Adrenal gland (tissue), 5 donors: ENCODE measurements around the gene UNC5CL.

Experiments used
- POLR2A ChIP-seq, 2 donors: fragments of 450-650 bp; IDR thresholded peaks; one replicate each; pipeline ENCODE4 v1.6.1; 2017; ENCODE audit warnings: antibody characterized with exemption in 2 of 2, mild to moderate bottlenecking in 2 of 2, moderate library complexity in 1 of 2
- TF ChIP-seq, protein P1 (sequence below), 6 experiments: fragments of 450-650 bp in 4 of 6; fragments of 200-600 bp in 2 of 6; sonication (generic) in 1 of 6; IDR thresholded peaks; 1 replicate in 5 of 6; 2 replicates in 1 of 6; pipeline versions ENCODE4 v1.5.1 to v1.8.0; 2016 to 2021; ENCODE audit warnings: antibody characterized with exemption in 6 of 6, mild to moderate bottlenecking in 2 of 6, moderate library complexity in 1 of 6
- donor health status: DM: no; HTN: no; CAD: no.

DNA sequence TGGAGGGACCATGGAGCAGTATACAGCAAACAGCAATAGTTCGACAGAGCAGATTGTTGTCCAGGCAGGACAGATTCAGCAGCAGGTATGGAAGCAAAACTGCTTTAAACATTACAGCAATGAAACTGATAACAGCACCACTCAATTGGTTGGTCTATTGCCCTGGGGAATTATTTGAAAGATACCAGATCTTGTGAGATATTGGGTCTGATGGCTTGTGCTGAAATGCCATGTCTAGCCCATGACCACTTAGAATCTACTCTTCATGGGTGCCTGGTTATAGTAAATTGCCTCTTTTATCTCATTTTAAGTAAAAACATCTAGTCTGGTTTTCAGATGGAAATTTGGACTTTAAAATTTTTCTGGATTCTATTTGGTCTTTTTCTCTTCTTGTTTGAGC is 40.1 kb upstream of the UNC5CL start:
- TF ChIP-seq, protein P1, sequence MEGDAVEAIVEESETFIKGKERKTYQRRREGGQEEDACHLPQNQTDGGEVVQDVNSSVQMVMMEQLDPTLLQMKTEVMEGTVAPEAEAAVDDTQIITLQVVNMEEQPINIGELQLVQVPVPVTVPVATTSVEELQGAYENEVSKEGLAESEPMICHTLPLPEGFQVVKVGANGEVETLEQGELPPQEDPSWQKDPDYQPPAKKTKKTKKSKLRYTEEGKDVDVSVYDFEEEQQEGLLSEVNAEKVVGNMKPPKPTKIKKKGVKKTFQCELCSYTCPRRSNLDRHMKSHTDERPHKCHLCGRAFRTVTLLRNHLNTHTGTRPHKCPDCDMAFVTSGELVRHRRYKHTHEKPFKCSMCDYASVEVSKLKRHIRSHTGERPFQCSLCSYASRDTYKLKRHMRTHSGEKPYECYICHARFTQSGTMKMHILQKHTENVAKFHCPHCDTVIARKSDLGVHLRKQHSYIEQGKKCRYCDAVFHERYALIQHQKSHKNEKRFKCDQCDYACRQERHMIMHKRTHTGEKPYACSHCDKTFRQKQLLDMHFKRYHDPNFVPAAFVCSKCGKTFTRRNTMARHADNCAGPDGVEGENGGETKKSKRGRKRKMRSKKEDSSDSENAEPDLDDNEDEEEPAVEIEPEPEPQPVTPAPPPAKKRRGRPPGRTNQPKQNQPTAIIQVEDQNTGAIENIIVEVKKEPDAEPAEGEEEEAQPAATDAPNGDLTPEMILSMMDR (IDR thresholded peaks at IDR 0.05), result no peak
- TF ChIP-seq POLR2A (IDR thresholded peaks at IDR 0.05), result no peak
